ENCODE measurements around the gene AHSA1. TPM values are rescaled to one million over a fixed set of nuclear protein-coding genes. Genes with fewer than 3 reads are reported as not detected.

The AHSA1 gene
- total RNA-seq, 1 donor from 2014 or later, result 202 TPM

- DNase-seq (ENCODE audit: extremely low spot score, unreplicated experiment), result no peak
- no peak for TF ChIP-seq CTCF (conservative IDR thresholded peaks at IDR 0.05)
- Mint-ChIP-seq H3K36me3 (no peaks in the 10 kb centered on the region), H3K4me1 (ENCODE audit: unreplicated experiment) (no peaks in the 10 kb centered on the region), H3K27ac (no peak overlapping the region), H3K4me3 (no peak overlapping the region), H3K27me3 (peaks cover 5% of the 10 kb centered on the region), H3K9me3 (no peaks in the 10 kb centered on the region)
Observed at GRCh38 chr14:77491056-77491455, 33.2 kb downstream of the AHSA1 start.

- no peak for TF ChIP-seq CTCF (conservative IDR thresholded peaks at IDR 0.05)
- H3K4me3 Mint-ChIP-seq, result no peak overlapping the region
- H3K9me3 Mint-ChIP-seq, result no peaks in the 10 kb centered on the region
- H3K27me3 Mint-ChIP-seq, result peaks cover 31% of the 10 kb centered on the region
- H3K4me1 Mint-ChIP-seq (ENCODE audit: unreplicated experiment), result no peaks in the 10 kb centered on the region
- no peak for DNase-seq (ENCODE audit: extremely low spot score, unreplicated experiment)
- H3K36me3 Mint-ChIP-seq, result no peaks in the 10 kb centered on the region
- H3K27ac Mint-ChIP-seq, result no peak overlapping the region
Observed at GRCh38 chr14:77495334-77495733, 37.4 kb downstream of the AHSA1 start.

- Mint-ChIP-seq H3K4me3 (peak within 1 kb of the TSS; percentile 80), H3K27me3 (peaks cover 39% of the 10 kb centered on the region), H3K36me3 (peaks cover 4% of the 10 kb centered on the region), H3K9me3 (peaks cover 4% of the 10 kb centered on the region), H3K27ac (no peak within 1 kb of the TSS), H3K4me1 (ENCODE audit: unreplicated experiment) (no peaks in the 10 kb centered on the region)
- DNase-seq (ENCODE audit: extremely low spot score, unreplicated experiment), result no peak
- TF ChIP-seq CTCF (conservative IDR thresholded peaks at IDR 0.05), result no peak
Observed at GRCh38 chr14:77498120-77498979, 40.5 kb downstream of the AHSA1 start, which contains the start of gene ISM2. Gene ISM2 (minus strand): TSS chr14:77498816. CDS start chr14:77498793, 23 bp downstream.

GRCh38 chr14:77498984-77499527 is 41.2 kb downstream of the AHSA1 start:
- Mint-ChIP-seq H3K36me3 (peaks cover 4% of the 10 kb centered on the region), H3K4me1 (ENCODE audit: unreplicated experiment) (no peaks in the 10 kb centered on the region), H3K27ac (no peak overlapping the region), H3K4me3 (peak overlapping the region; percentile 74), H3K27me3 (peaks cover 39% of the 10 kb centered on the region), H3K9me3 (peaks cover 4% of the 10 kb centered on the region)
- no peak for DNase-seq (ENCODE audit: extremely low spot score, unreplicated experiment)
- TF ChIP-seq CTCF (conservative IDR thresholded peaks at IDR 0.05), result no peak

GRCh38 chr14:77502109-77502782 is 44.4 kb downstream of the AHSA1 start:
- Mint-ChIP-seq H3K4me1 (ENCODE audit: unreplicated experiment) (no peaks in the 10 kb centered on the region), H3K36me3 (peaks cover 4% of the 10 kb centered on the region), H3K9me3 (peaks cover 4% of the 10 kb centered on the region), H3K4me3 (no peak overlapping the region), H3K27ac (no peak overlapping the region), H3K27me3 (peaks cover 29% of the 10 kb centered on the region)
- no peak for DNase-seq (ENCODE audit: extremely low spot score, unreplicated experiment)
- TF ChIP-seq CTCF (conservative IDR thresholded peaks at IDR 0.05), result no peak
